Smooth muscle cell (in vitro differentiated cells): ENCODE data around the gene HSPBP1. TPM values are rescaled to one million over a fixed set of nuclear protein-coding genes. Genes with fewer than 3 reads are reported as not detected.

Experiments
- DNase-seq: peaks from one replicate; lab custom pipeline; 2025; ENCODE audit not compliant: unreplicated experiment; lab: John Stamatoyannopoulos, UW
- H2AFZ ChIP-seq: fragments of 200-600 bp; sonication (generic); 2 replicates; pipeline ENCODE4 v1.6.0; 2016; ENCODE audit warnings: antibody characterized with exemption, low read depth, mild to moderate bottlenecking
- H3F3A ChIP-seq: fragments of 200-600 bp; sonication (generic); 2 replicates; pipeline ENCODE4 v1.6.0; 2017; ENCODE audit warnings: antibody characterized with exemption, low read depth
- H3K27ac ChIP-seq: fragments of 200-600 bp; sonication (generic); 2 replicates; pipeline ENCODE4 v1.5.1; 2016; ENCODE audit warnings: low read depth, mild to moderate bottlenecking
- H3K27me3 ChIP-seq: fragments of 200-600 bp; sonication (generic); 2 replicates; pipeline ENCODE4 v1.6.1; 2016; ENCODE audit warnings: low read depth, mild to moderate bottlenecking
- H3K36me3 ChIP-seq: fragments of 200-600 bp; sonication (generic); 2 replicates; pipeline ENCODE4 v1.5.1; 2016; ENCODE audit warnings: low read depth
- H3K4me1 ChIP-seq: fragments of 200-600 bp; sonication (generic); 2 replicates; pipeline ENCODE4 v1.5.1; 2016; ENCODE audit warnings: low read depth
- H3K4me2 ChIP-seq: fragments of 200-600 bp; sonication (generic); 2 replicates; pipeline ENCODE4 v1.6.0; 2016; ENCODE audit warnings: mild to moderate bottlenecking
- H3K4me3 ChIP-seq: fragments of 200-600 bp; sonication (generic); 2 replicates; pipeline ENCODE4 v1.5.1; 2016; ENCODE audit warnings: mild to moderate bottlenecking
- H3K79me2 ChIP-seq: fragments of 200-600 bp; sonication (generic); 2 replicates; pipeline ENCODE4 v1.6.0; 2016; ENCODE audit warnings: low read depth, mild to moderate bottlenecking
- H3K9ac ChIP-seq: fragments of 200-600 bp; sonication (generic); 2 replicates; pipeline ENCODE4 v1.6.0; 2016; ENCODE audit warnings: low read depth
- H3K9me3 ChIP-seq: fragments of 200-600 bp; sonication (generic); replicated peaks from 2 replicates; pipeline ENCODE4 v1.5.1; 2016; ENCODE audit warnings: low read depth
- H4K20me1 ChIP-seq: fragments of 200-600 bp; sonication (generic); 2 replicates; pipeline ENCODE4 v1.6.0; 2016; ENCODE audit warnings: low read depth
- CTCF ChIP-seq: fragments of 200-600 bp; sonication (generic); IDR thresholded peaks from 2 replicates; pipeline ENCODE4 v1.5.1; 2017; ENCODE audit warnings: borderline replicate concordance, mild to moderate bottlenecking, antibody characterized with exemption; ENCODE audit not compliant: insufficient read depth, poor library complexity, severe bottlenecking
- WGBS: methylation state at CpG from one replicate; pipeline ENCODE4 v1.1.7; 2016; ENCODE audit warnings: low lambda C conversion rate; 5-methylcytosine and 5-hydroxymethylcytosine counted together
- polyA plus RNA-seq: library from polyadenylated mRNA; unstranded; fragments of >200 nt; fragmentation: Nextera tagmentation; extraction: Ambion mirVana; gene quantifications from 2 replicates; pipeline ENCODE4 v1.2.1, GENCODE V29; 2016
- total RNA-seq: library from RNA; depleted of rRNA; stranded (reverse); fragments of >200 nt; gene quantifications from 2 replicates; pipeline ENCODE4 v1.2.3, GENCODE V29; 2014

The HSPBP1 gene
- total and polyA plus RNA-seq, 2 experiments from 2014 or later: 21.5 to 80.0 TPM

GRCh38 chr19:55322204-55322885, 42.4 kb upstream of the HSPBP1 start:
- TF ChIP-seq CTCF: no peak
- H3K4me2 ChIP-seq: no peak overlapping the region

GRCh38 chr19:55321466-55322137, 41.7 kb upstream of the HSPBP1 start:
- H3K27me3 ChIP-seq: no peaks in the 10 kb centered on the region
- WGBS: 86% methylated on average over 9 of the region's 9 CpGs
- no peaks in the 10 kb centered on the region for H3K4me1 ChIP-seq
- H3K4me3 ChIP-seq: no peak overlapping the region
- no peak for TF ChIP-seq CTCF
- no peak overlapping the region for H3K4me2 ChIP-seq
- no peaks in the 10 kb centered on the region for H3K79me2 ChIP-seq
- H3K9ac ChIP-seq: no peak overlapping the region
- no peaks in the 10 kb centered on the region for H4K20me1 ChIP-seq
- H2AFZ ChIP-seq: no peak overlapping the region
- DNase-seq: no peak
- no peaks in the 10 kb centered on the region for H3K9me3 ChIP-seq
- no peaks in the 10 kb centered on the region for H3F3A ChIP-seq
- H3K36me3 ChIP-seq: no peaks in the 10 kb centered on the region
- H3K27ac ChIP-seq: no peak overlapping the region

More at GRCh38 chr19:55322204-55322885, 42.4 kb upstream of the HSPBP1 start:
- Histone ChIP-seq H4K20me1 (no peaks in the 10 kb centered on the region), H3K9me3 (no peaks in the 10 kb centered on the region), H3K27me3 (no peaks in the 10 kb centered on the region), H3K4me3 (no peak overlapping the region), H3K27ac (no peak overlapping the region), H3F3A (no peaks in the 10 kb centered on the region), H2AFZ (no peak overlapping the region), H3K4me1 (no peaks in the 10 kb centered on the region), H3K9ac (no peak overlapping the region), H3K79me2 (no peaks in the 10 kb centered on the region), H3K36me3 (no peaks in the 10 kb centered on the region)
- 87% methylated on average over 10 of the region's 12 CpGs for WGBS
- DNase-seq: no peak

GRCh38 chr19:55320844-55321419, 41.0 kb upstream of the HSPBP1 start:
- no peak overlapping the region for H3K4me2 ChIP-seq
- no peaks in the 10 kb centered on the region for H3K79me2 ChIP-seq
- H3K9me3 ChIP-seq: no peaks in the 10 kb centered on the region
- H2AFZ ChIP-seq: no peak overlapping the region
- no peak overlapping the region for H3K4me3 ChIP-seq
- no peaks in the 10 kb centered on the region for H3K4me1 ChIP-seq
- H3K27me3 ChIP-seq: no peaks in the 10 kb centered on the region
- no peak for DNase-seq
- no peak overlapping the region for H3K9ac ChIP-seq
- no peak for TF ChIP-seq CTCF
- WGBS: 89% methylated on average over 5 of the region's 8 CpGs
- no peaks in the 10 kb centered on the region for H3K36me3 ChIP-seq
- no peaks in the 10 kb centered on the region for H4K20me1 ChIP-seq
- no peak overlapping the region for H3K27ac ChIP-seq
- no peaks in the 10 kb centered on the region for H3F3A ChIP-seq
